ENCODE measurements around the gene THSD8. TPM values are rescaled to one million over a fixed set of nuclear protein-coding genes. Genes with fewer than 3 reads are reported as not detected.

THSD8 gene
- polyA plus RNA-seq, 2 of the 4 experiments (the other 2 are of a cell fraction), result 4.9 TPM; not detected in 1

Small RNAs within 50 kb of the gene (small RNA-seq; reads per million reads assigned to genes)
- 0 to 1.0 (median 0) reads per million in 6 experiments for gene MIR5684
- gene MIR6794, result 0 reads per million in 6 experiments

Other genes starting within 250 kb of the THSD8 start
- gene ZNF490, start 191.3 kb upstream of the THSD8 start, polyA plus RNA-seq (2011; rRNA removed), result 2.4 and 2.5 TPM in 2 replicates
- gene ZNF490, start 191.3 kb upstream of the THSD8 start, polyA plus RNA-seq (2017; fragmentation: RNase III; extraction: RNeasy Plus Mini Kit Qiagen cat#74134 plus additional on column Dnase treatment), result 0.57 to 0.85 TPM (median 0.79 TPM) in 3 replicates
- gene ZNF791, start 191.1 kb upstream of the THSD8 start, polyA plus RNA-seq (2011; rRNA removed), result 7.1 and 8.0 TPM in 2 replicates
- 4.5 to 4.6 TPM (median 4.5 TPM) in 3 replicates for gene ZNF791, start 191.1 kb upstream of the THSD8 start, polyA plus RNA-seq (2017; fragmentation: RNase III; extraction: RNeasy Plus Mini Kit Qiagen cat#74134 plus additional on column Dnase treatment)
- gene MAN2B1, start 135.3 kb upstream of the THSD8 start, polyA plus RNA-seq (2011; rRNA removed), result 13.0 and 14.4 TPM in 2 replicates
- 15.4 to 16.3 TPM (median 15.9 TPM) in 3 replicates for gene MAN2B1, start 135.3 kb upstream of the THSD8 start, polyA plus RNA-seq (2017; fragmentation: RNase III; extraction: RNeasy Plus Mini Kit Qiagen cat#74134 plus additional on column Dnase treatment)
- 4.3 and 4.8 TPM in 2 replicates for gene WDR83, start 135.3 kb upstream of the THSD8 start, polyA plus RNA-seq (2011; rRNA removed)
- 11.1 to 13.7 TPM (median 11.4 TPM) in 3 replicates for gene WDR83, start 135.3 kb upstream of the THSD8 start, polyA plus RNA-seq (2017; fragmentation: RNase III; extraction: RNeasy Plus Mini Kit Qiagen cat#74134 plus additional on column Dnase treatment)
- 63.7 and 71.9 TPM in 2 replicates for gene DHPS, start 120.2 kb upstream of the THSD8 start, polyA plus RNA-seq (2011; rRNA removed)
- gene DHPS, start 120.2 kb upstream of the THSD8 start, polyA plus RNA-seq (2017; fragmentation: RNase III; extraction: RNeasy Plus Mini Kit Qiagen cat#74134 plus additional on column Dnase treatment), result 55.3 to 58.3 TPM (median 57.8 TPM) in 3 replicates
- gene GNG14, start 114.1 kb upstream of the THSD8 start, polyA plus RNA-seq (2011; rRNA removed), result not detected in 2 replicates
- not detected in 3 replicates for gene GNG14, start 114.1 kb upstream of the THSD8 start, polyA plus RNA-seq (2017; fragmentation: RNase III; extraction: RNeasy Plus Mini Kit Qiagen cat#74134 plus additional on column Dnase treatment)
- 5.7 and 6.9 TPM in 2 replicates for gene FBXW9, start 105.4 kb upstream of the THSD8 start, polyA plus RNA-seq (2011; rRNA removed)
- gene FBXW9, start 105.4 kb upstream of the THSD8 start, polyA plus RNA-seq (2017; fragmentation: RNase III; extraction: RNeasy Plus Mini Kit Qiagen cat#74134 plus additional on column Dnase treatment), result 7.3 to 8.1 TPM (median 8.0 TPM) in 3 replicates
- 33.7 and 38.0 TPM in 2 replicates for gene TNPO2, start 78.1 kb upstream of the THSD8 start, polyA plus RNA-seq (2011; rRNA removed)
- gene TNPO2, start 78.1 kb upstream of the THSD8 start, polyA plus RNA-seq (2017; fragmentation: RNase III; extraction: RNeasy Plus Mini Kit Qiagen cat#74134 plus additional on column Dnase treatment), result 39.8 to 42.5 TPM (median 41.0 TPM) in 3 replicates
- 105 and 137 TPM in 2 replicates for gene TRIR, start 67.4 kb upstream of the THSD8 start, polyA plus RNA-seq (2011; rRNA removed)
- gene TRIR, start 67.4 kb upstream of the THSD8 start, polyA plus RNA-seq (2017; fragmentation: RNase III; extraction: RNeasy Plus Mini Kit Qiagen cat#74134 plus additional on column Dnase treatment), result 144 to 154 TPM (median 152 TPM) in 3 replicates
- 84.9 and 87.0 TPM in 2 replicates for gene GET3, start 64.6 kb upstream of the THSD8 start, polyA plus RNA-seq (2011; rRNA removed)
- gene GET3, start 64.6 kb upstream of the THSD8 start, polyA plus RNA-seq (2017; fragmentation: RNase III; extraction: RNeasy Plus Mini Kit Qiagen cat#74134 plus additional on column Dnase treatment), result 82.7 to 96.7 TPM (median 91.7 TPM) in 3 replicates
- gene BEST2, start 50.3 kb upstream of the THSD8 start, polyA plus RNA-seq (2011; rRNA removed), result not detected in 2 replicates
- gene BEST2, start 50.3 kb upstream of the THSD8 start, polyA plus RNA-seq (2017; fragmentation: RNase III; extraction: RNeasy Plus Mini Kit Qiagen cat#74134 plus additional on column Dnase treatment), result not detected in 3 replicates
- 8.3 and 10.1 TPM in 2 replicates for gene HOOK2, start 26.5 kb upstream of the THSD8 start, polyA plus RNA-seq (2011; rRNA removed)
- gene HOOK2, start 26.5 kb upstream of the THSD8 start, polyA plus RNA-seq (2017; fragmentation: RNase III; extraction: RNeasy Plus Mini Kit Qiagen cat#74134 plus additional on column Dnase treatment), result 18.5 to 24.6 TPM (median 21.5 TPM) in 3 replicates
- 72.5 and 94.7 TPM in 2 replicates for gene JUNB, start 10.6 kb upstream of the THSD8 start, polyA plus RNA-seq (2011; rRNA removed)
- gene JUNB, start 10.6 kb upstream of the THSD8 start, polyA plus RNA-seq (2017; fragmentation: RNase III; extraction: RNeasy Plus Mini Kit Qiagen cat#74134 plus additional on column Dnase treatment), result 47.2 to 57.7 TPM (median 55.6 TPM) in 3 replicates
- 0.48 and 0.57 TPM in 2 replicates for gene PRDX2, start 269 bp upstream of the THSD8 start, polyA plus RNA-seq (2011; rRNA removed)
- gene PRDX2, start 269 bp upstream of the THSD8 start, polyA plus RNA-seq (2017; fragmentation: RNase III; extraction: RNeasy Plus Mini Kit Qiagen cat#74134 plus additional on column Dnase treatment), result 0.49 to 0.91 TPM (median 0.84 TPM) in 3 replicates
- 27.2 and 37.2 TPM in 2 replicates for gene RNASEH2A, start 4.5 kb downstream of the THSD8 start, polyA plus RNA-seq (2011; rRNA removed)
- gene RNASEH2A, start 4.5 kb downstream of the THSD8 start, polyA plus RNA-seq (2017; fragmentation: RNase III; extraction: RNeasy Plus Mini Kit Qiagen cat#74134 plus additional on column Dnase treatment), result 40.7 to 45.5 TPM (median 41.7 TPM) in 3 replicates
- gene RTBDN, start 32.5 kb downstream of the THSD8 start, polyA plus RNA-seq (2011; rRNA removed), result 0.09 TPM in 1 of 2 replicates, not detected in the other
- gene RTBDN, start 32.5 kb downstream of the THSD8 start, polyA plus RNA-seq (2017; fragmentation: RNase III; extraction: RNeasy Plus Mini Kit Qiagen cat#74134 plus additional on column Dnase treatment), result 0.14 to 0.36 TPM (median 0.25 TPM) in 3 replicates
- 1.4 and 1.8 TPM in 2 replicates for gene MAST1, start 36.4 kb downstream of the THSD8 start, polyA plus RNA-seq (2011; rRNA removed)
- 1.8 to 3.0 TPM (median 2.2 TPM) in 3 replicates for gene MAST1, start 36.4 kb downstream of the THSD8 start, polyA plus RNA-seq (2017; fragmentation: RNase III; extraction: RNeasy Plus Mini Kit Qiagen cat#74134 plus additional on column Dnase treatment)
- 15.7 and 22.9 TPM in 2 replicates for gene DNASE2, start 79.4 kb downstream of the THSD8 start, polyA plus RNA-seq (2011; rRNA removed)
- gene DNASE2, start 79.4 kb downstream of the THSD8 start, polyA plus RNA-seq (2017; fragmentation: RNase III; extraction: RNeasy Plus Mini Kit Qiagen cat#74134 plus additional on column Dnase treatment), result 19.9 to 24.9 TPM (median 24.6 TPM) in 3 replicates
- not detected in 2 replicates for gene KLF1, start 85.1 kb downstream of the THSD8 start, polyA plus RNA-seq (2011; rRNA removed)
- not detected in 3 replicates for gene KLF1, start 85.1 kb downstream of the THSD8 start, polyA plus RNA-seq (2017; fragmentation: RNase III; extraction: RNeasy Plus Mini Kit Qiagen cat#74134 plus additional on column Dnase treatment)
- 8.0 and 8.8 TPM in 2 replicates for gene GCDH, start 89.1 kb downstream of the THSD8 start, polyA plus RNA-seq (2011; rRNA removed)
- 14.9 to 18.8 TPM (median 15.2 TPM) in 3 replicates for gene GCDH, start 89.1 kb downstream of the THSD8 start, polyA plus RNA-seq (2017; fragmentation: RNase III; extraction: RNeasy Plus Mini Kit Qiagen cat#74134 plus additional on column Dnase treatment)
- 0.13 and 0.41 TPM in 2 replicates for gene SYCE2, start 117.2 kb downstream of the THSD8 start, polyA plus RNA-seq (2011; rRNA removed)
- 0.25 to 0.40 TPM (median 0.39 TPM) in 3 replicates for gene SYCE2, start 117.2 kb downstream of the THSD8 start, polyA plus RNA-seq (2017; fragmentation: RNase III; extraction: RNeasy Plus Mini Kit Qiagen cat#74134 plus additional on column Dnase treatment)
- 18.1 and 20.1 TPM in 2 replicates for gene FARSA, start 131.6 kb downstream of the THSD8 start, polyA plus RNA-seq (2011; rRNA removed)
- gene FARSA, start 131.6 kb downstream of the THSD8 start, polyA plus RNA-seq (2017; fragmentation: RNase III; extraction: RNeasy Plus Mini Kit Qiagen cat#74134 plus additional on column Dnase treatment), result 57.4 to 62.2 TPM (median 58.7 TPM) in 3 replicates
- 356 and 419 TPM in 2 replicates for gene CALR, start 136.5 kb downstream of the THSD8 start, polyA plus RNA-seq (2011; rRNA removed)
- 484 to 507 TPM (median 494 TPM) in 3 replicates for gene CALR, start 136.5 kb downstream of the THSD8 start, polyA plus RNA-seq (2017; fragmentation: RNase III; extraction: RNeasy Plus Mini Kit Qiagen cat#74134 plus additional on column Dnase treatment)
- gene RAD23A, start 143.8 kb downstream of the THSD8 start, polyA plus RNA-seq (2011; rRNA removed), result 46.4 and 56.2 TPM in 2 replicates
- gene RAD23A, start 143.8 kb downstream of the THSD8 start, polyA plus RNA-seq (2017; fragmentation: RNase III; extraction: RNeasy Plus Mini Kit Qiagen cat#74134 plus additional on column Dnase treatment), result 68.6 to 71.6 TPM (median 71.1 TPM) in 3 replicates
- gene GADD45GIP1, start 155.2 kb downstream of the THSD8 start, polyA plus RNA-seq (2011; rRNA removed), result 18.3 and 26.4 TPM in 2 replicates
- 30.7 to 31.9 TPM (median 31.1 TPM) in 3 replicates for gene GADD45GIP1, start 155.2 kb downstream of the THSD8 start, polyA plus RNA-seq (2017; fragmentation: RNase III; extraction: RNeasy Plus Mini Kit Qiagen cat#74134 plus additional on column Dnase treatment)
- gene DAND5, start 167.5 kb downstream of the THSD8 start, polyA plus RNA-seq (2011; rRNA removed), result 0.12 and 0.16 TPM in 2 replicates
- 0.12 to 0.21 TPM (median 0.14 TPM) in 3 replicates for gene DAND5, start 167.5 kb downstream of the THSD8 start, polyA plus RNA-seq (2017; fragmentation: RNase III; extraction: RNeasy Plus Mini Kit Qiagen cat#74134 plus additional on column Dnase treatment)
- gene NFIX, start 193.4 kb downstream of the THSD8 start, polyA plus RNA-seq (2011; rRNA removed), result 0.52 and 1.0 TPM in 2 replicates
- gene NFIX, start 193.4 kb downstream of the THSD8 start, polyA plus RNA-seq (2017; fragmentation: RNase III; extraction: RNeasy Plus Mini Kit Qiagen cat#74134 plus additional on column Dnase treatment), result 3.0 to 4.5 TPM (median 3.0 TPM) in 3 replicates

Measured in A549 (cell line).